ENCODE results near the gene RAD54L2.

GRCh38 chr3:51550080-51550819 is 11.7 kb downstream of the RAD54L2 start:
- TF ChIP-seq CTCF (IDR thresholded peaks at IDR 0.05): no peak
- no peak for TF ChIP-seq POLR2A (IDR thresholded peaks at IDR 0.05)
- no peak for TF ChIP-seq POLR2AphosphoS5 (IDR thresholded peaks at IDR 0.05)

Data from breast epithelium (tissue), 3 donors.